NCI-H345 treated with DMSO at 0.1 percent for 48 hours (cell line): ENCODE measurements around the gene HOXC12.

Experiments
- DNase-seq: peaks from one replicate; lab custom pipeline; 2025; ENCODE audit not compliant: unreplicated experiment; lab: John Stamatoyannopoulos, UW

The HOXC12 gene, protein sequence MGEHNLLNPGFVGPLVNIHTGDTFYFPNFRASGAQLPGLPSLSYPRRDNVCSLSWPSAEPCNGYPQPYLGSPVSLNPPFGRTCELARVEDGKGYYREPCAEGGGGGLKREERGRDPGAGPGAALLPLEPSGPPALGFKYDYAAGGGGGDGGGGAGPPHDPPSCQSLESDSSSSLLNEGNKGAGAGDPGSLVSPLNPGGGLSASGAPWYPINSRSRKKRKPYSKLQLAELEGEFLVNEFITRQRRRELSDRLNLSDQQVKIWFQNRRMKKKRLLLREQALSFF

DNA sequence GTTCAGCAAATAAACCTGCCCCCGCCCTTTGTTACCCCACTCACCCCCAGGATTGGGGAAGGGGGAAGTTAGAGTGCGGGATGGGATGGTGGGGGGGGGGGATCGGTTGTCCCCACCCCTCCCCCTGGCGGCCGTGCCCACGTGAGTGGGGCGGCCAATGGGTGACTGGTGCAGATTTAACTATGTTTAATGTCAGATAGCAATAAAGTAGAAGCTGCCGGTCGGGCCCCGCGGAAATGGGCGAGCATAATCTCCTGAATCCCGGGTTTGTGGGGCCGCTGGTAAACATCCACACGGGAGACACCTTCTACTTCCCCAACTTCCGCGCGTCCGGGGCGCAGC lies at the start of gene HOXC12:
TSS of gene HOXC12 (plus strand) at position 210 of the 342 bp plus-strand sequence. CDS start at position 237, 27 bp downstream.
- no peak for DNase-seq

DNA sequence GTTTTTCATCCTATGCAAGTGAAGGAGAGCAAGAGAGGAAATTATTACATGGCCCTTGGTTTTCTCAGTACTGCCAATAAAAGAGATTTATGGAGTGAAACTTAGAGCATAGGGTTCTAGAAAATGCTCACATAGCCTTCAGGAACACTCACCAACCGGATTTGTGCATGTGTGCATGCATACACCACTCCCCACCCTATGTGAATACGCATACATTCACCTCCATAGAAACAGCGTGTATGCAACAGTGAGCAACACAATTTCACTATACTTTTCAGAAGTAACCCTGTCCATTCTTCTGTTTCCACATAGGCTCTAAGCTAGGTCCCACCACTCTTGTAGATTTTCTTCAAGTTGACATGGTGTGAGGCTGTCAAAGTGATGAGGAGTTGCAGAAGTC lies 47.6 kb upstream of the HOXC12 start:
- no peak for DNase-seq

DNA sequence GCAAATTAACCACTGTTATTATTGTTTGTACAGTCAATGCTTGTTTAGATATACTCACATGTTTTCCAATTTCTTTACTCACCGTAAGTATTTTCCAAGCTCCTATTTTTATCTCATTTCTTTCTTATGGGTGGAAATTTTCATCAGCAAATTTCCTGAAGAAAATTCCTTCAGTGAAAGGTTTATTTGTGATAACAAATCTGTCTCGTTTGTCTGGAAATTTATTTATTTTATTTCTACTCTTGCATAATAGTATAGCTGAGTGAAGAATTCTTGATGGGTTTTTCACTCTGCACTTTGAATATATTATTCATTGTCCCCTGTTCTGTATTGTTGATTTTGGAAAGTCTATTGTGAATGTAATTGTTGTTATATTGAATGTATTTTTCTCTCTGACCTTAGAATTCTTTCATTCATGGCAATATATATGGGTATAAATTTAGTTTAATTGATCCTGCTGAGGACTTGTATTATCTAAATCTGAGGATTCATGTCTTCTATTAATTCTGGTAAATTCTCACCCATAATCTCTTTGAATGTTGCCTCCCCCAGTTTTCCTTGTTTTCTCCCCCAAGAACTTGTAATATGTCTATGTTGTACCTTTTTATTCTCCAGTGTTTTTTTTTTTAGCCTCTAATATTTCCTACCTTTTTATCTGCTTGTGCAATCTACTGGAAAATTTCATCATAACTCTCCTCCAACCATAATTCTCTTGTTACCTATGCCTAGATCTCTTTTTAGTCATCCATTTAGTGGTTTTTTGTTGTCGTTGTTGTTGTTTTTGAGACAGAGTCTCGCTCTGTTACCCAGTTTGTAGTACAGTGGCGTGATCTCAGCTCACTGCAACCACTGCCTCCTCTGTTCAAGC lies 37.7 kb upstream of the HOXC12 start:
- no peak for DNase-seq

DNA sequence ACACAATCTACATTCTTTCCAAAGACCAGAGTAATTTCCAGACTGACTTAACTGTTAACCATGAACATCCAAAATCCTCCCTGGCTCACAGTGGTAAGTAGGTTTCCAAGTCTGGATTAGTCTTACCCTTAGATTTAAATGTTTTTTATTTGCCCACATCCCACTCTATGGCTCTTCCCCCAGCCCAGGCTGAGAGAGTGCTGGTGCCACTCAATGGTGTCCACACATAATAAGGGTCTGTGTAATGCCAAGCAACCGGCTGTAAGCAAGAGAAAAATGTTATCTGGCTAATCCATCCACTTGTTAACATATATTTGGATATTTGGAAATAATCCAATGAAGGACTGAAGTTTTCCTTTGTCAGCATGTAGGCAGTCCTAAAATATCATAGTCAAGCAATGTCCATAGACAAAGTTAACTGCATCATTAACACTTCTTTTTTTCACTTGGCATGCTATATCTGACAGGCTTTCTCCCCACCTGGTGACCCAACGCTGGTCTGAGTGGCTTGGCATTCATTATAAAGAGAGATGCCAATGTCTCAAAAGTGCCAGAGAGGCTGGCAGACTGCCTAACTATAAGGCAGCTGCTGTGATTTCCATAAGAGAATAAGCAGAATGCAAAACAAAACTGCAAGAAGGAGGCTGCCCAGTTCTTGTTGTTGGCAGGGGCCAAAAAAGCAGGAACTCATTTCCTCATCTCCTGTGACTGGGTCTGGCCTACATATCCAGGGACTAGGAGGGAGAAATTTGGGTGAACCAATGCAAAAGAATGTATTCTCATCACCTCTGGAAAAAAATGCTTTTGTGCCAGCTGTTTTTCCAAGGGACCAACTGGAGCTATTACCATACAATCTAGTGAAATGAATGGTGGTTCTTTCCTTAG lies 29.9 kb upstream of the HOXC12 start:
- DNase-seq = no peak

DNA sequence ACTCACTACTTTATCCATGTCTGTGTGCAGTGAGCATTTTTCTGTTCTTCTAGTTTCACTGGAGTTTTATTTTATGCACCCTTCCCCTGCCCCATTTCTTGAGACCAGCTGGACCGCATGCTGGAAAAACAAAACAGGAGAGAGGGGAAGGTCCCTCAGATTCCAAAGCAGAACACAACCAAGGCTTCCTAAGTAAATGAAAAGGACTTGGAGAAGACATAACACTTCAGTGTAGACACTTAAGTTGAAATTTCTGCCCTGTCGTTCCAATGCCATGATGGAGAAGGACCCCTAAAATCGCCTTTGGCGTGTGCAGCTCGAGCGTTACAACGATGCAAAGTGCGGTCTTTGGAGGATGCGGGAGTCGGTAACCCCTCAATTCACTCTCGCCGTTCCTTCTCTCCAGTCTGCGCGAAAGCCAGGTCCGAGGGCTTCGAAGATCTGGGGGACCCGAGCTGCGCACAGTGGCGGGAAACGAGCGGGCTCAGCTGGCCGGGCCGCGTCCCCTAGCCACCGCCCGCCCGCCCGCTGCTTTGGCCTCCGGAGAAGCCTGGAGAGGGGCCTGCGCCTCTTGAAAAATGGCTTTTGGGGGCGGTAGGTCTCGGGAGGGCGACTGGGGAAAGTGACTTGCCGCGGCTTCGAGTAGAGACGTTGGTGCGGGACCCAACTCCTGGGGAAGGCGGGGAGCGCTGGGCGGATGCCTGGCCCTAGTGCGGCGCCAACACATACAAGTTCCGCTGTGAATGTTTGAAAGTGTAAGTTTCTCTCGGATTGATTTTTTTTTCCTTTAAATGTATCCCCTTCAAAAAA lies 27.3 kb upstream of the HOXC12 start:
- no peak for DNase-seq

DNA sequence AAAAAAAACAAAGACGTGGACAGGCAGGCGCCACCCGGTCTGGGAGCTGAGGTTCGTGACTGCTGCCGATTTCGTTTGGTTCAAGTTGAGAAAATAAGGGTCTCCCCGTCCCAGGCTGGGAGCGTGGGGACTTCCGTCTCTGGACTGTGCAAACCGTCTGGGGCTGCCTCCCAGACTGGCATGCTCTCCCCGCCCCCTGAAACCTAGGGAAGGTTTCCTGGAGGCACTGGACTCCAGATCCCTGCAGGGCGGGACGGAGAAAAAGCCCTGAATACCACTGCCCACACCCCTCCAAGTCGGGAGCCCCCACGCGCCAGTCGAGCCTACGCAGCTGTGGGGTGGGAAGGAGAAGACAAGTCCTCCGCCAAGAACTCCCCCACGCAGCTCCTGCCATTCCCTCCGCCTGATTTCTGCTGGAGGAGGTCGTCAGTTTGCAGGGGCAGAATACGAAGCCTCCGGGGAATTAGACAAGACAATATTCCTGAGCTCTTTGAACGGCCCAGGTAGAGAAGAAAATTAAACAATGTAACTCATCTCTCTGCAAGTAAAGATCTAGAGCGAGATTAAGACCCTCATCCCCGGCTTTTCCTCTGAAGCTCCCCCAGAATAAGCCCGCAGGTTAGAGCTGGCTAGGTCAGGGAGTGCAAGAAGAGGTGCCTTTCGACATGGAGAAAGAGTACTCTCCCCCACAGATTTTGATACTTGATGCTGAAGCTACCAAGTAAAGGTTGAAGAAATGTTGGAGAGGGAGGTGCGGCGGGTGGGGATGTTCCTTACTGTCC lies 26.5 kb upstream of the HOXC12 start:
- DNase-seq = no peak

DNA sequence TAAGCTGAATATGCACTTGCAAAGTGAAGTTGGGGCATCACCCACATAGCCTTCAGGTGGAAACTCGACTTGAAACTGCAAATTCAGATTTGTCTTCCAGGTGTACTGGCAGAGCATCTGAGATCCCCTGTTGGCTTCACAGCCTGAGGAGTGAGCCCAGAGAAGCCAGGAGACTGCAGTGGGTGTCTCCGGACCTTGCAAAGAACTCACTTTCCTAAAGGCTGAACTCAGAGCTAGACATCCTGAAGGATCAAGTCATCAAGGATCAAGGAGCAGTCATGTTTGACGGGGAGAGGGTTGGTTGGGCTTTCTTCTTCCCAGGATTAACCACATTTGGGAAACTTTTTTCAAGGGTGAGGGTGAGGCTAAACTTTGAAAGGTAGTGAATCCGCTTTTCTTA lies 25.2 kb upstream of the HOXC12 start:
- DNase-seq = no peak

DNA sequence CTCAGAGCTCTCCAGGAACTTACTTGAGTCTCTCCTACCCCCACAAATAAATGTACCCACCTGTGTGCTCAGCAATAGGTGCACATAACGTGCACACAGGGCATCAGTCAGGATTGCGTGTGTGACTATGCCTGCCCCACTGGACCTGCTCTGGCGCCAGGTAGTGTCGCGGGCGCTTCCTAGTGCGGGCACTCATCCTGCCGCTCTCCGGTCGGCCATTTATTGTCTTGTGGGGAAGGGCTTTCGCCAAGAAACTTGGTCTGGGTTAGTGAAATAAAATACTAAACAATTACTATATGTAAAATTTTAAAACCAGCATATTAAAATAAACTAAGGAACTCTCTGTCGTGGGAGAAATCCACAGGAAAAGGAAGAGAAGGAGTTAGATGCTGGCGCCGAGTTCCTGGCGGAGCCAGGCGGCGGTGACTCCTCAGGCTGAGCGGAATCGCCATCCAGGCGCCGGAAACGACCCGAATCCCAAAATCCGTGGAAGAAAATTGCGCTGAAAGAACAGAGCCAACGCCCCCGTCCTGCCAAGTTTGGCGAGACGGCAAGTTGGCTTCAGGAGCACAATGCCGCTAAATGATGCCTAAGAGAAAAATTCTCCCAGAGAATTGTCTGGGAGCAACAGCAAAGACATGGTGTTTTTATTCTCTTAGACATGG lies 24.0 kb upstream of the HOXC12 start:
- no peak for DNase-seq

DNA sequence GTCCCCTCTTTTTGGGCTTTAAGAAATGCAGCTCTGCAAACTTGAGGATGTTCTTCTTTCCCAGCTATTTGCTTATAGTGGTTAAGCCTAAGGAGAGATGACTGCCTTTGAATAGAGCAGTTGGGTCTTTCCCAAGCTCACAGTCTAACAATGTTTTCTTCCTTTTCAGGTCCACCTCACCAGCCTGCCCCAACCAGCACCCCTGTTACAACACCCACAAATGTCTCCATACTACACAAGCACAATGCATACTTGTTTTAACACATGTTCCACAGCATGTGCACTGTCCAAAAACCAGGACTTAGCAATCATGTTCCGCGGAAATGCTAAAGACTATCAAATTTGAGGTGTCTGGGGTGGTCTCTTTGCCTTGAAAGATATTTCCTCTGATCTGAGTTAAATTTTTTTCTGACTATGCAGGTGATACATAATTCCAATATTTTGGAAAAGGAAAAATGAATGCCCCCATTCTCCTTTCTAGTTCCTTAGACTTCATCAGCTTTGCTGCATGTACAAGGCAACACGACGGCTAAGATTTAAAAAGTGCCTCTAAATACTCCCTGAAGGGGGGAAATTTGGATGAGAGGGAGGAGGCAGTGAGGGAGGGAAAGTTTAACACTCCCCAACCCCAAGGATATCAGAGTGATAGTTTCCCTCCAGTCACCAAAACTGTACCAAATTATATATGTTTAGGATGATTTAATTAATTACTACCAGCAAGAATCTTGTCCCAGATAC lies 22.7 kb upstream of the HOXC12 start:
- no peak for DNase-seq

DNA sequence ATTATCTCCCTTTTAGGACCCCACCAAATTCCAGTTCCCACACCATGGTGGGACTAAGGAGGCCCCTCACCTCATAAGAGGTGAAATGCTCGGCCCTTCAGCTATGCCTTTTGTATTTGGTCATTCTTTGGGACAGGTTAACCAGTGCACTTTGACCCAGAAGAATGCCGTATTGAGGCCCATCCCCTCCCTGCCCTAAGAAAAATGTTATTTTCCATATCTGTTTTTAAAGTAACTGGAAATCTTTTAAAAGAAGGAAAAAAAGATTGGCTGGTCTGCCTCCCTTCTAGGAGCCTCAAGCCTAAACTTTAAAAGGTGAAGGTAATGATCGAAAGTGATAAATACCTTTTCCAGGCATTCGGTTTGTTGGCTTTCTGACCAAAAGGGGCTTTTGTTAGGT lies 21.8 kb upstream of the HOXC12 start:
- no peak for DNase-seq

DNA sequence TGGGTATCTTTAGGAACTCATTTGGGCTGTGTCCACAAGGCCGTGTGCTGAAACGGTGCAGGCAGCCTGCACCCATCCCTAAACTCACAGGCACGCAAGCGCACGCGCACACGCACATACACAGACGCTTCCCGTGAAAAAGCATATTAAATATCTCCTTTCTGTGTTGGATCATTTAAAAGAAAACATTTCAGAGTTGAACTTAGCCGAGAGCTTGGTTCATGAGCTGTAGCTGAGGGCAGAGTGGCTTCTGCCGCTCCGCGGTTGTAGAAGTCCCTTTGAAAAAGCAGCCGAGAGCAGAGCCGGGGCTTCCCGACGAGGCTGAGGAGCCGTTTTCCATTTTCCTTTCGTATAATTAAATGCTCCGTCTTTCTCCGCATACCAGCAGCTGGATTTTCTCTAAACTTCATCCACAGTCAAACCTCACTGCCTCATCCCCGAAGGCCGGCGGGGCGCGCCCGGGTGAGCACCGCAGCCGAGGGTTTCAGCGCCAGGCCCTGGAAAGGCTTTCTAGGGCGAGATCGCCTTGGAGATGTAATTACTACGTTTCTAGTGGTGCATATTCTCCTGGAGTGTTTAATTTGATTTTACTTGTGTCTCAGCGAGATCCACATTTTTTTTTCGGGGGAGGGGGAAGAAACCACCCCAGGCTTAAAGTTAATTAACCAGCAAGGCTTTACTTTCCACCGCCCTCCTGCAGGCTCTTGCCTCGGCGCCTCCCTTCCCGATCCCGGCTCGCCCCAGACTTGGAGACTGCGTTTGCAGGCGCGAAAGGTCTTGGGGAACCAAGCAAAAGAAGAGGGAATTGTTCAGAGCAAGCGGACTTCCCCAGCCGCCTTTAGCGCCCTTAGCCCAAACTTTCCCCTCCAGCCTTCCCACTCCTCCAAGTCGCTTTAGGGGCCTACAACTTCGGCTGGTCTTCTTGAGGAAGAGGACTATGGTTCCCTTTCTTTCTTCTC lies 19.0 kb upstream of the HOXC12 start:
- DNase-seq = no peak

DNA sequence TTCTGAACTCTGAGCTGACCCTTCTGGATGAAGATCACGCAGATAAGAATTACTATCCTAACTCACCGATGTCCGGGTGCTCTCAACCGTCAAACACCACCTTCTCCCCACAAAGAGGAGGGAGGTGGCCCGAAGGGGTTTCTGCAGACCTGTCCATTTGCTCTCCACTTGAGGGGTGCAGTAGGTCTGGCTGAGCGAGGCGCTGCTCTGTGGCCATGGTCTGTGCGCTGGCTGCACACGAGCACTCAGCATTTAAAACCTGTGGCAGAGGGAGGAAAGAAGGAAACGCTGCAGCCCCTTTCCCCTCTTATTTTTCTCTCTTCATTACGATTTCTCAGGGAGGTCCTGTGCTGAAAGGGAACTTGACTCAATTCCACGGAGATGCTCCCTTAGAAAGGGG lies 17.6 kb upstream of the HOXC12 start:
- no peak for DNase-seq

DNA sequence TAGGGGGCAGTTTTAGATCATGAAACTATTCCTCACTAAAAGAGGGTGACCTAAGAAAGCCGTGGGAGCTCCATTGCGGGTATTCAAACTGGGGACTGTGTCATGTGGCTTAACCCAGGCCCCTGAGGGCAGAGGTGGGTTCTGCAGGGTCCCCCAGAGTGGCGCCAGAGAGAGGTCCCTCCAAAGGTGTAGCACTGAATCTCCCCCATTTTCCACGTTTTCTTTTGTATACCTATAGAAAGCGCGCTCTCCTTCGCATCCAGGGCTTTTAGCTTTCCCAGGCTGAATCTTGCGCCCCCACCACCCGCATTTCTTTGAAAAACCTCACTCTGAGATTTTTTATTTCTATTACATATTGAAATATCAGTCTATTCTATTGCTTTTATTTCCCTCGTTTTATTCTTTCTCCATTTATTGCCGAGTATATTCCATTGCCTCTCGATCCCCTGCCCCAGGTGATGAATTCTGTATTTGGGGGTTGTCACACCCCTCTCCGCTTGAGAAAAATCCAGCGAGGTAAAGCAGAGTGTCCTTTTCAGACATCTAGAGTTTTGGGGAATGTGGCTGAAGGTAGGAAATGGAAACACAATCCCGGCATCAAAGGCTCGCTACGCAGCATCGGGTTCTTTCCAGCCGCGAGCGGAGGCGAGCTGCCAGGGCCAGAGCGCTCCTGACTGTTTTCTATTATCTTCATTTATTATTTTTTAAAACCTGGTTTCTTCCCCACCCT lies 16.9 kb upstream of the HOXC12 start:
- no peak for DNase-seq

DNA sequence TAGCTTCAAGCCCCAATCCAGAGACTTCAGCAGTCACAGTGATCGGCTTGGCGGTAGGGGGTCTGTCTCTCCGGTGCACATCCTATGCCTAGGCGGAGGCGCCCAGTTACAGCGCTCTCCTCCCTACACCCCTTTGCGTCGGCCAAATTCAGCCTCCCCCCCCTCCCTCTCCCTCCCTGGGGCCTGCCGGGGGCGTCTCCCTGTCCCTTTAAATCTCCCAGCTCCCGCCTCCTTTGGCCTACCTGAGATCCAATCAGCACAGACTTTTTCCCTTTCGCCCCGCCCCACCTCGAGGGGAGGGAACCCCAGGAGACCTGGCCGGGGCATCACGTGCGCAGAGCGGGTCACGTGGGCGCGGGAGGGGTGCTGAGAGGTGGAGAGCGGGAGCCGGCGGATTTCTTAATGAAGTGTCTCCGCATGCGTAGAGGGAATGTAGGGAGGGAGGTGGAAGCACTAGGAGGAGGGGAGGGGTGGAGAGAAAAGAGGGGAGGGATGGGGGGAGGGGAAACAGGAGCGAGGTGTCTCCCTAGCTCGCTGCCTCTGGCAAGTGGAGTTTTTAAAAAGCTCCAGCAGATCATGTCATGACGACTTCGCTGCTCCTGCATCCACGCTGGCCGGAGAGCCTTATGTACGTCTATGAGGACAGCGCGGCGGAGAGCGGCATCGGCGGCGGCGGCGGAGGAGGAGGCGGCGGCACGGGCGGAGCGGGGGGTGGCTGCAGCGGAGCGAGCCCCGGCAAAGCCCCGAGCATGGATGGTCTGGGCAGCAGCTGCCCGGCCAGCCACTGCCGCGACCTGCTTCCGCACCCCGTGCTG lies 16.2 kb upstream of the HOXC12 start, which contains the start of gene HOXC13:
TSS of gene HOXC13 (plus strand) at position 506 of the 815 bp plus-strand sequence. CDS start at position 582, 76 bp downstream.
- DNase-seq = peak; percentile 83

DNA sequence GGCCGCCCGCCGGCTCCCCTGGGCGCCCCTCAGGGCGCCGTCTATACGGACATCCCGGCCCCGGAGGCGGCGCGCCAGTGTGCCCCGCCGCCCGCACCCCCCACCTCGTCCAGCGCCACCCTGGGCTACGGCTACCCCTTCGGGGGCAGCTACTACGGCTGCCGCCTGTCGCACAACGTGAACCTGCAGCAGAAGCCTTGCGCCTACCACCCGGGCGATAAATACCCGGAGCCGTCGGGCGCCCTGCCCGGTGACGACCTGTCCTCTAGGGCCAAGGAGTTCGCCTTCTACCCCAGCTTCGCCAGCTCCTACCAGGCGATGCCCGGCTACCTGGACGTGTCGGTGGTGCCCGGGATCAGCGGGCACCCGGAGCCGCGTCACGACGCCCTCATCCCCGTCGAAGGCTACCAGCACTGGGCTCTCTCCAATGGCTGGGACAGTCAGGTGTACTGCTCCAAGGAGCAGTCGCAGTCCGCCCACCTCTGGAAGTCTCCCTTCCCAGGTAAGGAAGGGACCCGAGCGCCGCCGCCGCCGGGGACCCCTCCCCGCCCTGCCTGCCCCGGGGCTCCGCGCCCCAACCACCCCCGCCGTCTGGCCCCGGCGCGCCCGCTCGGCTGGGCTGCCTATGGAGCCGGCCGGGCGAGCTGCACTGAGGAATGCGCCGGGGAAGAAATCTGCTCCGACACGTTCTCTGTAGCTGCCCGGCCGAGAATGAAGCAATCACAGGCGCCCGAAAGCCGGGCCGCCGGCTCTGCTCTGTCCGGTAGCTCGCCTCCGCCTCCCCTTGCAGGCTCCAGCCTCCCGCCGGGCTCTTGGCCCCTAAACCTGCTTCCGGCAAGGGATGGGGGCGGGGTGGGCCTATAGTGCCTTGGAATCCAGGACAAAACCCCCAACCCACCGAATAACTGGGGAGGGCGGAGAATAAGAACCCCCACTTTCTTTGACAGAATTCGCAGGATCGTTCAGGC lies 15.3 kb upstream of the HOXC12 start:
- DNase-seq = no peak
